Activated T-cell treated with anti-CD3 and anti-CD28 coated beads, Interleukin-2, amount 50 U/mL, for 24 hours (primary cell): Measurements from ENCODE around the gene PCNP.
"Not testable (repeated sequence)": the region's sequence is repeated elsewhere in the genome, so short reads cannot be mapped to it uniquely, and the experiment has no call there.

Experiments used
- DNase-seq: peaks from one replicate; pipeline ENCODE4 v3.0.0-alpha.2; 2020
- H3K27ac Mint-ChIP-seq: 2 replicates; pipeline ENCODE4 v1.8.0; 2020; ENCODE audit warnings: mild to moderate bottlenecking, mixed read lengths
- H3K27me3 Mint-ChIP-seq: 2 replicates; pipeline ENCODE4 v1.8.0; 2020; ENCODE audit warnings: mixed read lengths
- H3K36me3 Mint-ChIP-seq: 2 replicates; pipeline ENCODE4 v1.8.0; 2020; ENCODE audit warnings: low read depth, mixed read lengths
- H3K4me1 Mint-ChIP-seq: 2 replicates; pipeline ENCODE4 v1.8.0; 2020; ENCODE audit warnings: low read depth, mixed read lengths
- H3K4me3 Mint-ChIP-seq: 2 replicates; pipeline ENCODE4 v1.8.0; 2020; ENCODE audit warnings: mild to moderate bottlenecking, moderate library complexity, mixed read lengths
- H3K9me3 Mint-ChIP-seq: 2 replicates; pipeline ENCODE4 v1.8.0; 2020; ENCODE audit warnings: mixed read lengths

Gene PCNP

DNA sequence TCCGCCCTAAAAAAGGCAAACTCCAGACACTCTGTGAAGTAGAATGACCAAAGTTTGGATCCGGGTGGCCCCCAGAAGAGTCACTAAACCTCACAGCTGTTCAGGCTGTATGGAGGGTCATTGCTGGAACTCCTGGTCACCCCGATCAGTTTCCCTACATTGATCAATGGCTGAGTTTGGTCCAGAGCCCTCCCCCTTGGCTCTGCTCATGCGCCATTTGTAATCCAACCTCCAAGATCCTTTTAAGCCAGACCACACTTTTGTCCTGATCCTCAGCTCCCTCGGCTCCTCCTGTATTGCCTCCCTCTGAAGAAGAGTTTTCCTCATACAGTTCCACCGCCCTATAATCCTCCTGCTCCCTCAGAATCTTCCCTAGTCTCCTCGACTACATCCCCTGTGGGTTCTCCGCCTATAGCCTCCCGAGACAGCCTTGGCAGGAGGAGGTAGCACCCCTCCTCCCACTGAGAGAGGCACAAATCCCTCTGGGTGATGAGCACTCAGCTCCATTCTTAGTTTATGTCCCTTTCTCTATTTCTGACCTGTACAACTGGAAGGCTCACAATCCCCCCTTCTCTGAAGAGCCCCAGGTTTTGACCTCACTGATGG lies 60.7 kb downstream of the PCNP start:
- Mint-ChIP-seq H3K27ac (no peak overlapping the region), H3K4me3 (no peak overlapping the region), H3K4me1 (peaks cover 2% of the 10 kb centered on the region), H3K36me3 (no peaks in the 10 kb centered on the region), H3K9me3 (no peaks in the 10 kb centered on the region), H3K27me3 (no peaks in the 10 kb centered on the region)
- no peak for DNase-seq

DNA sequence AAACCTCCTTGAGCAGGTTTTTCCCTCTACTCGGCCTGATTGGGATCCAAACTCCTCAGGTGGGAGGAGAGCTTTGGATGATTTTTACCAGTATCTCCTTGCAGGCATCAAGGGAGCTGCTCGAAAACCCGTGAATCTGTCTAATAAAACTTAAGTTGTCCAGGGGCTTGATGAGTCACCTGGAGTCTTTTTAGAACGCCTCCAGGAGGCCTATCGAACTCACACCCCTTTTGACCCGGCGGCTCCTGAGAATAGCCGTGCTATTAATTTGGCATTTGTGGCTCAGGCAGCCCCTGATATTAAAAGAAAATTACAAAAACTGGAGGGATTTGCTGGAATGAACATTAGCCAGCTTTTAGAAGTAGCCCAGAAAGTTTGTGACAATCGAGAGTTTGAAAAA lies 61.4 kb downstream of the PCNP start:
- Mint-ChIP-seq H3K27me3 (no peaks in the 10 kb centered on the region), H3K4me3 (no peak overlapping the region), H3K9me3 (no peaks in the 10 kb centered on the region), H3K27ac (no peak overlapping the region), H3K36me3 (no peaks in the 10 kb centered on the region), H3K4me1 (peaks cover 2% of the 10 kb centered on the region)
- DNase-seq, result no peak

DNA sequence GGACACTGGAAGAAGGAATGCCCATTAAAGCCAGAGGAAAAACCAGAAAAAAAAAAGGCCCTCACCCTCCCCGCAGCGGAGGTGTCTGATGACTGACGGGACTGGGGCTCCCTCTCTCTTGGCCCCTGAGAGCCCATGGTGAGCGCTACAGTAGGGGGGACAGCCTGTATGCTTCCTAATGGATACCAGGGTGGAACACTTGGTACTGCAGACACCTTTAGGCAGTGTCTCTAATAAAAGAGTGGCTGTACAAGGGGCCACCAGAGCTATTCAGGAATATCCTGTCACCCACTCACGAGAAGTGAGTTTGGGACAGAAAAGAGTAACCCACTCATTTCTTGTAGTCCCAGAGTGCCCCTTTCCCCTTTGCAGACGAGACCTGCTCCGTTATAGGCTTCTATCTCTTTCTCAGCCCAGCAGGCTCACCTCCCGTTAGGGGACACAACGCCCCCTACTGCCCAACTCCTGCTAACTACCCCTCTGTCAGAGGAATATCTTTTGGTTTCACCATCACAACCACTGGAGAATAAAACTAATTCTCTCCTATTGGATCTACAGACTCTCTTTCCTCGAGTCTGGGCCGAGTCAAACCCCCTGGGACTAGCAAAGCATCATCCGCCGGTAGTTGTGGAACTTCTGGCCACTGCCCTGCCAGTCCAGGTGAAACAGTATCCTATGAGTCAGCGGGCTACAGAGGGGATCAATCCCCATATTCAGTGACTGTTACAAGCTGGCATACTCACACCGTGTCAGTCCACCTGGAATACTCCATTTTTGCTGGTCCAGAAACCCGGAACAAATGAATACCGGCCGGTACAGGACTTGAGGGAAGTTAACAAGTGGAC lies 62.2 kb downstream of the PCNP start:
- H3K4me3 Mint-ChIP-seq, result no peak overlapping the region
- peak; percentile 72 for DNase-seq
- no peak overlapping the region for H3K27ac Mint-ChIP-seq

DNA sequence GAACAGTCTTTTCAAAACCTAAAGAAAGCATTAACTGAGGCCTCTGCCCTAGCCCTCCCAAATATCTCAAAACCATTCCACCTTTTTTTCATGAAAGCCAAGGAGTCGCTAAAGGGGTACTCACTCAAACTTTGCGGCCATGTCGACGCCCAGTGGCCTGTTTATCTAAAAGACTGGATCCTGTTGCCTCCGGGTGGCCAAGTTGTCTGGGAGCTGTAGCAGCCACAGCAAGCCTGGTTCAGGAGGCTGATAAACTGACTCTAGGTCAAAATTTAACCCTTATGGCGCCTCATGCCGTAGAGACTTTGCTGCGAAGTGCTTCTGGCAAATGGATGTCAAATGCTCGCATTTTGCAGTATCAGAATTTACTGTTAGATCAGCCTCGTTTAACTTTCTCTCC lies 63.5 kb downstream of the PCNP start:
- Mint-ChIP-seq H3K4me3 (no peak overlapping the region), H3K27ac (no peak overlapping the region), H3K4me1 (peaks cover 3% of the 10 kb centered on the region), H3K27me3 (no peaks in the 10 kb centered on the region), H3K9me3 (no peaks in the 10 kb centered on the region), H3K36me3 (no peaks in the 10 kb centered on the region)
- no peak for DNase-seq

More for the DNA sequence above, 62.2 kb downstream of the PCNP start:
- Mint-ChIP-seq H3K4me1 (peaks cover 2% of the 10 kb centered on the region), H3K27me3 (no peaks in the 10 kb centered on the region), H3K36me3 (no peaks in the 10 kb centered on the region), H3K9me3 (no peaks in the 10 kb centered on the region)

DNA sequence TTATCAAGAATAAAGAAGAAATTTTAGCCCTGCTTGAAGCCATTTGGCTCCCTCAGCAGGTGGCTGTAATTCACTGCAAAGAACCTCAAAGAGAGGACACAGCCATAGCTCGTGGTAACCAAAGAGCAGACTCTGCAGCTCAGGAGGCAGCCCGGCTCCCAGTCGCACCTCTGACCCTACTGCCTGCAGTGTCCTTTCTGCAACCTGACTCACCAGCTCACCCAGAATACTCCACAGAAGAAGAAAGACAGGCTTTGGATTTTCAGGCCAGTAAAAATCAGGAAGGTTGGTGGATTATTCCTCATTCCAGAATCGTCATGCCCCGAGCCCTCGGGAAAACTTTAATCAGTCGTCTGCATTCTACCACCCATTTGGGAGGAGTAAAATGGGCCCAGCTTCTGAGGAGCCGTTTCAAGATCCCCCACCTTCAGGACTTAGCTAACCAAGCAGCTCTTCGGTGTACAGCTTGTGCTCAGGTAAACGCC lies 64.3 kb downstream of the PCNP start:
- Mint-ChIP-seq H3K27me3 (no peaks in the 10 kb centered on the region), H3K4me1 (peaks cover 8% of the 10 kb centered on the region), H3K4me3 (no peak overlapping the region), H3K9me3 (no peaks in the 10 kb centered on the region), H3K27ac (no peak overlapping the region), H3K36me3 (no peaks in the 10 kb centered on the region)
- DNase-seq, result no peak

DNA sequence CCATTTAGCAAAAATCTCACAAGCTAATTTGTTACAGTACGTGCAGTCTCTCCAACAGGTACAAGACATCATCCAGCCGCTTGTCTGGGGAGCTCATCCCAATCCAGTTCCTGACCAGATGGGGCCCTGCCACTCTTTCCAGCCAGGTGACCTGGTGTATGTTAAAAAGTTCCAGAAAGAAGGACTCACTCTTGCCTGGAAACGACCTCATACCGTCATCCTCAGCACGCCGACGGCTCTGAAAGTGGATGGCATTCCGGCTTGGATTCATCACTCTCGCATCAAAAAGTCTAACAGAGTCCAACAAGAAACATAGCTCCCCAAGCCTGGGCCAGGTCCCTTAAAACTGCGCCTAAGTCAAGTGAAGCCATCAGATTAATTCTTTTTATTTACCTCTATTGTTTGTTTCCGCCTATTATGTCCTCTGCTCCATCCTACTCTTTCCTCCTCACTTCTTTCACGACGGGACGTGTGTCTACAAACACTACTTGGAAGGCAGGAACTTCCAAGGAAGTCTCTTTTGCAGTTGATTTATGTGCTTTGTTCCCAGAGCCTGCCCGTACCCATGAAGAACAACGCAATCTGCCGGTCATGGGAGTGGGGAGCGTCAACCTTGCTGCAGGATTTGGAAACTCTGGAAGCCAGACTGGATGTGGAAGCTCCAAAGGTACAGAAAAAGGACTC lies 65.4 kb downstream of the PCNP start:
- DNase-seq, result no peak
- no peak overlapping the region for H3K4me3 Mint-ChIP-seq
- no peak overlapping the region for H3K27ac Mint-ChIP-seq
- peaks cover 2% of the 10 kb centered on the region for H3K36me3 Mint-ChIP-seq
- no peaks in the 10 kb centered on the region for H3K9me3 Mint-ChIP-seq
- H3K27me3 Mint-ChIP-seq, result no peaks in the 10 kb centered on the region
- peaks cover 19% of the 10 kb centered on the region for H3K4me1 Mint-ChIP-seq

DNA sequence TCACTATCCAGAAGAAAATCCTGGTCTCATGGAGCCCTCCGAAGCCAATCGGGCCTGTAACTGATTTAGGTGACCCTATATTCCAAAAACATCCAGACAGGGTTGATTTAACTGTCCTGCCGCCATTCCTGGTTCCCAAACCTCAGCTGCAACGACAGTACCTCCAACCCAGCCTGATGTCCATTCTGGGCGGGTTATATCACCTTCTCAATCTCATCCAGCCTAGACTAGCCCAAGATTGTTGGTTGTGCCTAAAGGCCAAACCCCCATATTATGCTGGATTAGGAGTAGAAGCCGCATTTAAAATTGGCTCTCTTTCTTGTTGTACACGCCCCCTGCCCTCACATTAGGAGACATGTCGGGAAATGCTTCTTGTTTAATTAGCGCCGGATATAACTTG lies 66.3 kb downstream of the PCNP start:
- Mint-ChIP-seq H3K9me3 (no peaks in the 10 kb centered on the region), H3K27me3 (no peaks in the 10 kb centered on the region), H3K4me3 (no peak overlapping the region), H3K4me1 (peaks cover 28% of the 10 kb centered on the region), H3K27ac (no peak overlapping the region), H3K36me3 (peaks cover 4% of the 10 kb centered on the region)
- no peak for DNase-seq

DNA sequence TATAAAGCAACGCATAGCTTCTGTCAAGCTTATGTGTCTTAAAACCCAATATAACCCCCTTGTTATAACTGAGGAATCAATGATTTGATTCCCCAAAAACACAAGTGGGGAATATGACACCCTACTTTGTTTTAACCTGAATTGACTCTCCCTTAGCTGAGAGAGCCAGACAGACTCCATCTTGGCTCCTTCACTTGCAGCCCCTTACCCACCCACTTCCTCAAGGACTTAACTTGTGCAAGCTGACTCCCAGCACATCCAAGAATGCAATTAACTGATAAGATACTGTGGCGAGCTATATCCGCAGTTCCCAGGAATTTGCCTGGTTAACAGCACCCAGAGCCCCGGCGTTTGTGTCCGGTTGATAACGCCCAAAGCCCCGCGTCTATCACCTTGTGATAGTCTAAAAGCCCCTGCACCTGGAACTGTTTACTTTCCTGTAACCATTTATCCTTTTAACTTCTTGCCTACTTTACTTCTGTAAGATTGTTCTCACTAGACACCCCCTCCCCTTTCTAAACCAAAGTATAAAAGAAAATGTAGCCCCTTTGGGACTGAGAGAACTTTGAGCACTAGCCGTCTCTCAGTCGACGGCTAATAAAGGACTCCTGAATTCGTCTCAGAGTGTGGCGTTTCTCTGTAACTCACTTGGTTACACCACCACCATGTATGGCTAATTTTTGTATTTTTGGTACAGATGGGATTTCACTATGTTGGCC lies 67.6 kb downstream of the PCNP start:
- not testable (repeated sequence) for H3K4me3 Mint-ChIP-seq, H3K27ac Mint-ChIP-seq

DNA sequence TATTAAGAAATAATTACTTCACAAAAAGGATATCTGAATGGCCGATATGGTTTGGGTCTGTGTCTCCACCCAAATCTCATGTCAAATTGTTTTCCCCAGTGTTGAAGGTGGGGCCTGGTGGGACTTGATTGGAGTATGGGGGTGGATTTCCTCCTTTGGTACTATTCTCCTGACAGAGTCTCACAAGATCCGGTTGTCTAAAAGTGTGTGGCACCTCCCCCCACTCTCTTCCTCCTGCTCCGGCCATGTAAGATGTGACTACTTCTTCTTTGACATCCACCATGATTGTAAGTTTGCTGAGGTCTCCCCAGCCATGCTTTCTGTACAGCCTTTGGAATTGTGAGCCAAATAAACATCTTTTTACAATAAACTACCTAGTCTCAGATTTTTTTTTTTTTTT lies 68.5 kb downstream of the PCNP start:
- no peak for DNase-seq
- no peak overlapping the region for H3K4me3 Mint-ChIP-seq
- H3K27me3 Mint-ChIP-seq, result no peaks in the 10 kb centered on the region
- peaks cover 20% of the 10 kb centered on the region for H3K36me3 Mint-ChIP-seq
- no peak overlapping the region for H3K27ac Mint-ChIP-seq
- peaks cover 37% of the 10 kb centered on the region for H3K4me1 Mint-ChIP-seq
- no peaks in the 10 kb centered on the region for H3K9me3 Mint-ChIP-seq

More for the DNA sequence above, 67.6 kb downstream of the PCNP start:
- H3K27me3 Mint-ChIP-seq, DNase-seq, H3K9me3 Mint-ChIP-seq: not testable (repeated sequence)
- Mint-ChIP-seq H3K4me1 (peaks cover 36% of the 10 kb centered on the region), H3K36me3 (peaks cover 16% of the 10 kb centered on the region)

DNA sequence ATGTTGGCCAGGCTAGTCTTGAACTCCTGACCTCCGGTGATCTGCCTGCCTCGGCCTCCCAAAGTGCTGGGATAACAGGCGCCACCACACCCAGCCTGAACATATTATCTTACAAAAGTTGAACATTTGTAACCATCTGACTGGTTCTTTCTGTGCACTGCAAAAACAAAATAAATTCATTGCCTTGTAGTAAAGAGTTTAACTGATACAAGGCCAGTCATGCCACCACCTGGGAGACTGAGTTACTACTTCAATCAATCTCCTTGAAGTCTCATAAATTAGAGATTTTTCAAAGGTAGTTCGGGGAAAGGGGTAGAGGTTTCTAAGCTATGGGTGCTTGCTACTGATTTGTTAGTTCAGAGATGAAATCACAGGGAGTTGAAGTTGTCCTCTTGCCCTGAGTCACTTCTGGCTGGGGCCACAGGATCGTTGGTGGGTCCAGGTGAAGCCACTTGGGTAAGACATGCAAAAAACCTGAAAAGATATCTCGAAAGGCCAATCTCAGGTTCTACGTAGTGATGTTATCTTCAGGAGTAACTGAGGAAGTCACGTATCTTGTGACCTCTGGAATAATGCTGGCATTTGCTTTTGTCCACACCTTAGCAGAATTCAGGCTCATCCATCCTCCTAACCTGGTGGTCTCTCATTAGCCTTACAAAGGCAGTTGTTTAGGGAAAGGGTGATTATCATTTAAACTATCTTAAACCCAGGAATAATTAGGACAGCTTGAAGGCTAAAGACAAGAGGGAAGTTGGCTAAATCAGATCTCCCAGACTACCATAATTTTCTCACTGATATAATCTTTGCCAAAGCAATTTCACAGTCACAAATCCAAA lies 69.2 kb downstream of the PCNP start:
- Mint-ChIP-seq H3K9me3 (no peaks in the 10 kb centered on the region), H3K27me3 (no peaks in the 10 kb centered on the region), H3K36me3 (peaks cover 27% of the 10 kb centered on the region), H3K4me1 (peaks cover 37% of the 10 kb centered on the region), H3K4me3 (no peak overlapping the region), H3K27ac (peak overlapping the region; percentile 91)
- no peak for DNase-seq
